K562 (cell line): ENCODE measurements around the gene AGFG1.

Experiments
- CTCF ChIP-seq, 3 experiments: IDR thresholded peaks in 2 of 3; conservative IDR thresholded peaks in 1 of 3; 2 replicates each; pipeline ENCODE4 v1.5.1; 2011 to 2012; ENCODE audit warnings: low read length in 3 of 3, mild to moderate bottlenecking in 3 of 3, control low read depth in 2 of 3, improper control_type of control experiment in 1 of 3, inconsistent platforms in 1 of 3, low read depth in 1 of 3, mixed read lengths in 1 of 3, moderate library complexity in 1 of 3; ENCODE audit not compliant: insufficient read depth in 2 of 3
- GABPA ChIP-seq: fragments of 200-800 bp; sonication (Bioruptor generic); conservative IDR thresholded peaks from 2 replicates; pipeline ENCODE4 v1.6.1; 2016; ENCODE audit warnings: low read depth, missing genetic modification characterization, missing compliant biosample characterization
- MAFK ChIP-seq: IDR thresholded peaks from 2 replicates; pipeline ENCODE4 v1.6.1; 2011; ENCODE audit warnings: low read length, improper control_type of control experiment
- ZNF175 ChIP-seq: fragments of 200-800 bp; sonication (Bioruptor generic); IDR thresholded peaks from 2 replicates; pipeline ENCODE4 v1.6.1; 2016; ENCODE audit warnings: low read depth, mild to moderate bottlenecking, missing genetic modification characterization, missing compliant biosample characterization
- ZNF3 ChIP-seq: fragments of 250-450 bp; sonication (Bioruptor Pico); IDR thresholded peaks from 2 replicates; pipeline ENCODE4 v1.5.0; 2021; ENCODE audit warnings: mild to moderate bottlenecking, moderate library complexity

DNA sequence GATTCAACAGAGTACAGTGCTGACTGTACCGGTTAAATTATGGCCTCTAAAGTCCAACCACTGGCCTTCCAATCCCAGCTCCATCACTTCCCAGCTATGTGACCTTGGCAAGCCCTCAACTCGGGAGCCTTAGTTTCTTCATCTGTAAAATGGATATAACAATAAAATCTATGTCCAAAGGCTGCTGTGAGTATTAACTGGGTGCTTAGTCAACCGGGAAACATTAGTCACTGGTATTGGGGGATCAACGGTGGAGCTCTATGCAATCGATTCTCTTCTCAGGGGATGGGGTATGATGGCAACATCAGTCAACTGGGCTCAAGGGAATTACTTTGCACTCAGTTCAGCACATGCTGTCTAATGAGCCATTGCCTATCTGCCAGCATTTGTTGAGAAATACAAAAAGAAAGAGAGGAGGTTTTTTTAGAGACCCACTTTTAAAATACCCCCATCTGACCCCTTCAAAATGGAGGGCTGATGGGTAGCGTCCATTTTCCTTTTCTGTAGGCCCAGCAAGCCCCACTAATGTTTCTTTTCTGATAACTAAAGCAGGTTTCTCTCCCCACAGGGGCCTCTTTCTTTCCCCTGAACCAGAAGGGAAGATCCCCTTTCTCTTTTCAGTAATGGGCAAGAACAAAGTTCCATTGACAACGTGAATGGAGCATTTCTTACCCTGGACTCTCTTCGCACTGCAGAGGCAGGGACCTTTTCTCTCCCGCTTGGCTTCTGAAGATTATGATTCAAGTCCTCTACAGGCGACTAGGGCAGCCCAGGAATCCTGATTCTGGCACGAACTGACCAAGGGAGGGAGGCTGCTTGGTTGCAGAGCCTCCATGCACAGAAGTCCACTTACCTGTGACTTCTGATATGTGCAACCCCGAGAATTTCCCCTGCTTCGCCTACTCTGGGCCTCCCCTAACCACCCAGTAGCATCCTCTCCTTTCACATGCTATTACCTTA lies 8.7 kb upstream of the AGFG1 start:
- TF ChIP-seq GABPA (tag): no peak
- TF ChIP-seq MAFK: no peak
- TF ChIP-seq ZNF175 (CRISPR knock-in tag): no peak
- TF ChIP-seq ZNF3 (CRISPR knock-in tag): no peak
- TF ChIP-seq CTCF (IDR thresholded peaks at IDR 0.05 in 2 of 3, conservative IDR thresholded peaks at IDR 0.05 in 1 of 3; ENCODE audit: insufficient read depth in 2 of 3, low read depth in 1 of 3, low read length in 3 of 3): no peak
